ENCODE results near the gene CLK3.

GRCh38 chr15:74633781-74634180 is 18.1 kb downstream of the CLK3 start:
- TF ChIP-seq GTF2F1 (IDR thresholded peaks at IDR 0.05; ENCODE audit: borderline replicate concordance, low read depth, low read length) (no peak), FOSL1 (IDR thresholded peaks at IDR 0.05; ENCODE audit: insufficient read depth, low read depth, low read length) (no peak), JUN (IDR thresholded peaks at IDR 0.05; ENCODE audit: low read depth, low read length) (no peak), SAP30 (IDR thresholded peaks at IDR 0.05; ENCODE audit: insufficient read depth, insufficient replicate concordance, low read length) (no peak), POLR2AphosphoS5 (IDR thresholded peaks at IDR 0.05; ENCODE audit: low read depth, low read length) (no peak), ZNF274 (IDR thresholded peaks at IDR 0.05; ENCODE audit: borderline replicate concordance, extremely low read depth, low read length) (no peak), POLR2A (IDR thresholded peaks at IDR 0.05; ENCODE audit: control extremely low read depth in 1 of 2, low read depth in 2 of 2, low read length in 2 of 2) (no peak), RAD21 (IDR thresholded peaks at IDR 0.05 in 1 of 2, conservative IDR thresholded peaks at IDR 0.05 in 1 of 2; ENCODE audit: low read depth in 2 of 2, low read length in 2 of 2) (no peak)
- TF ChIP-seq, protein P1, sequence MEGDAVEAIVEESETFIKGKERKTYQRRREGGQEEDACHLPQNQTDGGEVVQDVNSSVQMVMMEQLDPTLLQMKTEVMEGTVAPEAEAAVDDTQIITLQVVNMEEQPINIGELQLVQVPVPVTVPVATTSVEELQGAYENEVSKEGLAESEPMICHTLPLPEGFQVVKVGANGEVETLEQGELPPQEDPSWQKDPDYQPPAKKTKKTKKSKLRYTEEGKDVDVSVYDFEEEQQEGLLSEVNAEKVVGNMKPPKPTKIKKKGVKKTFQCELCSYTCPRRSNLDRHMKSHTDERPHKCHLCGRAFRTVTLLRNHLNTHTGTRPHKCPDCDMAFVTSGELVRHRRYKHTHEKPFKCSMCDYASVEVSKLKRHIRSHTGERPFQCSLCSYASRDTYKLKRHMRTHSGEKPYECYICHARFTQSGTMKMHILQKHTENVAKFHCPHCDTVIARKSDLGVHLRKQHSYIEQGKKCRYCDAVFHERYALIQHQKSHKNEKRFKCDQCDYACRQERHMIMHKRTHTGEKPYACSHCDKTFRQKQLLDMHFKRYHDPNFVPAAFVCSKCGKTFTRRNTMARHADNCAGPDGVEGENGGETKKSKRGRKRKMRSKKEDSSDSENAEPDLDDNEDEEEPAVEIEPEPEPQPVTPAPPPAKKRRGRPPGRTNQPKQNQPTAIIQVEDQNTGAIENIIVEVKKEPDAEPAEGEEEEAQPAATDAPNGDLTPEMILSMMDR (IDR thresholded peaks at IDR 0.05; ENCODE audit: control extremely low read depth in 1 of 3, insufficient read depth in 1 of 3, low read depth in 1 of 3, low read length in 3 of 3) = no peak

Measured in H1 (cell line).